Stimulated activated CD8-positive, alpha-beta memory T cell treated with anti-CD3 and anti-CD28 coated beads, Interleukin-4, amount 100 ng/mL, for 1 hour (primary cell): ENCODE measurements around the gene HOGA1.

ENCODE experiments used
- DNase-seq, 2 donors: peaks; one replicate each; pipeline ENCODE4 v3.0.0-alpha.2; 2020; ENCODE audit warnings: low read depth in 2 of 2, low spot score in 1 of 2

HOGA1 gene

DNA sequence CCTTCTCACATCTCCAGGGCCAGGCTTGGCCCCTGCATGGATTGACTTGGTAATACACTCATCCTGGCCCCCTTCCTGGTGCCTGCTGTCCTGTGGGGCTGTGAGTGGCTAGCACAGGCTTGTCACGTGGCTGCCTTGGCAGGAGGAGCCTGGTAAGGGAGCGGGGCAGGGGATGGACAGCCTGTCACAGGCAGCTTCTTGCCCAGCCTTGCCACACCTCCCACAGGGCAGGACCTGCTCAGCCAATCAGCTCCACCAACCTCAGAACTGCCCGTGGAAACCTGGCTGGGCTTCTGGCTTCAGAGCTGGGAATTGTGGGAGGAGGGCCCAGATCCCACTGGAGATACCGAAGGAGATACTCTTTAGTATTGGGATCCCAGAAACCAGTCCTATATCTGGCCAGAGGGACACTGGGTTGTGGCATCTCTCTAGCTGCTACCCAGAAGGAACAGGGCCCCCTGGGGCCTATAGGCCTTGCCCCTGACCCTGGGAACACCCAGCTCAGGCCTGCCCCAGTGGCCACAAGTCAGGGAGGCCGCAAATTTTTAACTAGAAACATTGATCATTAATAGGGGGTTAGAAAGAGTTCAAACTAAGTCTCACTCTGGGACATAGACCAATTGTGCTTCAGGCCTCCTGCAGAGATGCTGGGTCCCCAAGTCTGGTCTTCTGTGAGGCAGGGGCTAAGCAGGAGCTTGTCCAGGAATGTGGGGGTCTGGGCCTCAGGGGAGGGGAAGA, at the start of gene HOGA1:
TSS of gene HOGA1 (plus strand) at position 330 of the 738 bp plus-strand sequence. CDS start at position 645, 315 bp downstream.
- DNase-seq, result no peak

DNA sequence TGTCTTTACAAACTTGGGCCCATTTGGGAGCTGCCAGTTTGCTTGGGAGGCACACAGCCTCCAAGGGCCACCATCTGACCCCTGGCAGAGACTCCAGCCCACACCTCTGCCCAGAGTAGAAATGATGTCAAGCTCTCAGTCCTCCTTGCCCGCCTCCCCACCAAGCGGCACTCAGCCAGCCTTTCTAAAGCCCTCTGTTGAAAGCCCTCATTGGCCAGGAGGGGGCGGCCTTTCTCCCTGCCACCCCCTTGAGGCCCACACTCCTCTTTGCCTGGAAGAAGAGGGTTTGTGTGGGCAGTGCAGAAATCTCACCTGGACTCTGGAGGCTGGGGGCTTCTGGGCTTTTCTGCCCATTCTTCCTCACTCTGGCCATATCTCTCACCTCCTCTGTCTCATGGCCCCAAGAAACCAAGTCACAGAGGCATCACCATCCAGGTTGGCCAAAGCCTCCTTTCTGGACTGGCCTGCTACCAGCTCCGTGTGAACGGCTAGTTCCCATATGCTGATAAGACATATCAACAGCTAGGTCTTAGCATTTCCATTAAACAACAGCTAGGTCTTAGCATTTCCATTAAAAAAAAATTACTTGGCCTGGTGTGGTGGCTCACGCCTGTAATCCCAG, 49.3 kb upstream of the HOGA1 start:
- DNase-seq, result no peak

DNA sequence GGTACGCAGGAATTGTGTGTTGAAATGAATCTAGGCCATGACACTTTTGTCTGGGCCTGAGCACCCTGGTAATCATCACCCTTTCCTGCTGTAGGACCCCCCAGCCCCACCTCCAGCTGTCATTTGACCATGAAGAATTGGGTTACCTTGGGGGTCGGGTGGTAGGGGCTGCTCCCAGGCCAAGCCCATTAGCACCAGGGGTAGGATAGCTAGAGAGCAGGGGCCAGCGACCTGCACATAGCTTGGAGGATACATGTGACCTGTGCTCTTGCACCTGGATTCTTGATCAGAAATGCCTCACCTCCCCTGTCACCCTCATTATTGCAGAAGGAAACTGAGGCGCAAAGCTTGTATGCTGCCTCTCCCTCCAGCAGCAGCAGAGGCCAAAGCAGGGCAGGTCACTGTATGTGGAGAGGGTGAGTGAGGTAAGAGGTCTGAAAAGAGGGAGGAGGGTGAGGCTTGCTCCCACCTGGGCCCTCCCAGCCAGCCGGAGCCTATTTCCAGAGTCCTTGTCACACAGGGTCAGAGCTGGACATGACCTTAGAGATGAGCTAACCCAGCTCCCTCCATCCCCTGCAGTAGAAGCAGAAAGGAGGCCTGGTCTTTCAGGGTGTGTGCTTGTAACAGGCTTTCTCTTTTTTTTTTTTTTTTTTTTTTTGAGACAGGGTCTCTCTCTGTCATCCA, 46.9 kb upstream of the HOGA1 start:
- no peak for DNase-seq

DNA sequence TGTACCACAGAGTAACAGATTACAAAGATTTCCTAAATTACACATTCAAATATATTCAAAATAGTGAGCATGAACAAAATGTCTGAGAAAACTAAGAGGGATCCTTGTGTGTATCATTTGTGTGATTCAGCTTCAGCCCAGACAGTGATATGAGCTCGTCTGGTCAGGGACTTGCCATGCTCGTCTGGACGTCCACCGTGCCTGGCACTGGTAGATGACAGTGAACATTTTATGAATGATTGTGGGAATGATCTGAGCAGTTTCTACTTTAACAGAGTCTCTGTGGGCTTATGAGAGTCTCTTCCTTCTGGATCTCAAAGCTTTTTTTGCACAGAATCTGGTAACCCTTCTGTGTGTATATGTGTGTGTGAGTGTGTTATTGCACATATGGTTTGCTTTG, 45.8 kb upstream of the HOGA1 start:
- DNase-seq, result no peak

DNA sequence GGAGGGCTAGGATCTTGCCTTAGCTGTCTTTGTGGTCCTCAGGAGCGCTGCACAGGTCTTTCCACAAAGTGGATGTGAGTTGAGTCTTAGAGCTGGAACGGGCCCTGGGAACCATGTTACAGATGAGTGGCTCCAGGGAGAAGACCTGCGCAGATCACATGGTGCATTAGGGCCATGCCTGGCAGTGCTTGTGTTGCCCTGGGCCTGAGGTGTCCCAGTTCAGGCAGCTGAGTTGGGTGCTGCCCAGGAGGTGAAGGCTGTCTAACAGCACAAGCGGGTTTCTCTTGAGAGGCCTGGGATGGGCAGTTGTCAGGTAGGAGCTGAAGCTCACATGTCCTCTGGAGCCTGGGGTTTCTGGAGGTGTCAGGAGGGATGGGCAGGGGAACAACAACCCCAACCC, 45.4 kb upstream of the HOGA1 start:
- DNase-seq, result no peak

DNA sequence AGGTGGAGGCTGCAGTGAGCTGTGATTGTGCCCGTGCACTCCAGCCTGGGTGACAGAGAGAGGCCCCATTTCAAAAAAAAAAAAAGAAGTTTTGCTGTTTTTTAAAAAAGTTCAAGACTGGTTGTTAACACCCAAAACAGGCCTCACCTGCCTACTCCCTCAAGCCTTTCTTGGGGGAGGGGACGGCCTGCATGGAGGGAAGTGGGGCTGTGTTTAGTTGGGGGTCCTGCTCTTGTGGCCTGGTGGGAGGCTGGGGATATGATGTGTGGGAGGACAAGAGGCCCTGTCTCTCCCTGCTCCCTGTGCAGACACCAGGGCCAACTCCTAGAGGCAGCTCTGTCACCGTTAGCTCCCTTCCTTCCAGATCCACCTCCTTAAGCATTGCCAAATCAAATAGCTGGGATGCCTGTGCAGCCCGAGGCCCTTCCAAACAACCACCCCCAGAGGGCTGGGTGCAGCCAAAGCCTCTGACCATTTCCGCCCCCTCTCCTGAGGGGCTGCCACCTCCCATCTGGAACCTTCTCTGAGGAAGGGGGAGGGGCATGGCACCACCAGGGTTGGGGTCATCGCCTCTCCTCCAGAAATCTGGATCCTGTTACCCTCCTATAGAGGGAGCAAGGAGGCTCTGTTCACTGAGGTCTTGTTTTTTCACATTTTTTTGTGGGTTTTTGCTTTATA, 44.5 kb upstream of the HOGA1 start:
- no peak for DNase-seq

DNA sequence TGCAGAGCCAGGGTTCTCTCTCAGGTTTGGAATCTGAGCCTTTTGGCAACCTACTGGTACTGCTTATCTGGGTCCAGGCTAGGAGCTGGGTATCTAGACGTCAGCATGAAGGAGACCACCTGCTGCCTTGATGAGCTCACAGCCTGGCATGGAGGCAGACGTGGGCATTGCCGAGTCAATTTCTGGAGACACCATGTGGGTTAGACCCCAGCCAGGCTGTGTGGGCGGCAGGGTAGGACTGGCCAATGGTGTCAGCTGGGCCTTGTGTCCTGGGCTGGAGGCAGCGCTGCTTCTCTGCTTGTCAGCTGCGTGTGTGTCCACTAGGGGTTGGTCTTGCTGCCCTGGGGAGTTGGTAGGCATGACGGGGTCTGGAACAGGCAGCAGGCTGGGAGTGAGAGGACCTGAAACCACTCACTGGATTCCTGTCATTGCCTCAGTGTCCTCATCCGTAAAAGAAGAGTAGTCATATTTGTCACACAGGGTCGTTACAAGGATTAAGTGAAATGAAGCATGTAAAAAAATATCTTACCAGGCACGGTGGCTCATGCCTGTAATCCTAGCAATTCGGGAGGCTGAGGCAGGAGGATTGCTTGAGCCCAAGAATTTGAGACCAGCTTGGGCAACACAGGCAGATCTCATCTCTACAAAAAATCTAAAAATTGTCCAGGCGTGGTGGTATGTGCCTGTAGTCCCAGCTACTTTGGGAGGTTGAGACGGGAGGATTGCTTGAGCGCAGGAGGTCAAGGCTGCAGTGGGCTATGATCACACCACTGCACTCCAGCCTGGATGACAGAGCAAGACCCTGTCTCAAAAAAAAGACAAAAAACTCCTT, 43.3 kb upstream of the HOGA1 start:
- DNase-seq, result no peak

DNA sequence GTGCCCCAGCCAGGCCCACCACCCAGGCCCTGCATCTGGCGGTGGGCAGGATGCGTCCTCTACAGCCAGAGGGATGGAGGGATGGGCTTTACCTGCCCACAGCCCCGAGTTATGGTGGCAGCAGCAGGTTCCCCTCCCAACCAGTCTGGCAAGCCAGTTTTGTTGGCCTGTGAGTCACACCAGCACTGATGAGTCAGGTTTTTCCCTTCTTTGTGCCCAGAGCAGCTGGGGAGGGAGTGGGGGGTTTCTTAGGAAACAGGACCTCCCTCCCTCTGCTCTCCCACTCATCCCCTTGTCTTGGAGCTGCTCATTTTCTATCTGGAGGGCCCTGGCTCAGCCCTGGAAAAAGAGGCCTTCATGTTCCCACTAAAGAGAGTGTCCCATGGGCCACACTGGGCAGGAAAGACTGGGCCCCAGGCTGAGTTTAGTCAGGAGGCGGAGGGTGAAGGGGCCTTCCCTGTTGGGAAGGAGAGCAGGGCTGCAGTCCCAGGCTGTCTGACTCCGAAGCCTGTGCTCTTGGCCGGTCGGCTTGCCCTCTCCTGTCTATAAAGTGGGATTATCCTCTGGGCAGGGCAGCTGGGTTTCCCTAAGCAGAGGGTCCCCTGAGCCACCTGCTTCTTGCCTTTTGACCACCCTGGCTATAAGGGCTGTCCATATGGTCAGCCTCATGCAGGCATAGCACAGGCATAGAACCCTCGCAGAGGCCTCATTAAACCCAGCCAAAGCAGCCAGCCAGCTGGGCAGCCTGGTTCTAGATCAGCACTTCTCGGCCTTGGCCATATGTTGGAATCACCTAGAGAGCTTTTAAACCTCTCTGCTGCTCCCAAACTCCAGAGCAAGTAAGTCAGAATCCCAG, 41.8 kb upstream of the HOGA1 start:
- no peak for DNase-seq

DNA sequence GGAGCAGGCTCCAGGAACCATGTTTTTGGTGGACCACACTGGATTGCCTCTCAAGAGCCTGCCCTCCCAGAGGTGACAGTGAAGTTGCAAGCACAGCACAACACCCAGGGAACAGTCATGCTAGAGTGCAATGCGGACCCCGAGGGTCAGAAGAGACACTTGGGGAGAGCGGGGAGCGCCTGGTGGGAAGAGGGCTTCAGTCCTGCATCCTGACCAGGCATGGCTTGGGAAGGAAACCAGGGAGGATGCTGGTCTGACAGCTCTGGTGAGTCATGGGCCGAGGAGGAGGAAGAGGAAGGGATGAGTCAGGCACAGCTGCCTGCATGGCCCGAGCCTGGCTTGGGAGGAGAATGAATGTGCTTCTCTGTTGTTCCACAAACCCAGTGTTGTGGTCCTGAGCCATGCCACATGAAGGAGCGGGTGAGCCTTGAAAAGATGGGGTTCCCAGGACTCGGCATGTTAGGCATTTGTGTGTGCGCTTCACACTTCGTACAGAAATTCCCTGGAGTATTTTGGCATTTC, 41.1 kb upstream of the HOGA1 start:
- DNase-seq, result no peak

DNA sequence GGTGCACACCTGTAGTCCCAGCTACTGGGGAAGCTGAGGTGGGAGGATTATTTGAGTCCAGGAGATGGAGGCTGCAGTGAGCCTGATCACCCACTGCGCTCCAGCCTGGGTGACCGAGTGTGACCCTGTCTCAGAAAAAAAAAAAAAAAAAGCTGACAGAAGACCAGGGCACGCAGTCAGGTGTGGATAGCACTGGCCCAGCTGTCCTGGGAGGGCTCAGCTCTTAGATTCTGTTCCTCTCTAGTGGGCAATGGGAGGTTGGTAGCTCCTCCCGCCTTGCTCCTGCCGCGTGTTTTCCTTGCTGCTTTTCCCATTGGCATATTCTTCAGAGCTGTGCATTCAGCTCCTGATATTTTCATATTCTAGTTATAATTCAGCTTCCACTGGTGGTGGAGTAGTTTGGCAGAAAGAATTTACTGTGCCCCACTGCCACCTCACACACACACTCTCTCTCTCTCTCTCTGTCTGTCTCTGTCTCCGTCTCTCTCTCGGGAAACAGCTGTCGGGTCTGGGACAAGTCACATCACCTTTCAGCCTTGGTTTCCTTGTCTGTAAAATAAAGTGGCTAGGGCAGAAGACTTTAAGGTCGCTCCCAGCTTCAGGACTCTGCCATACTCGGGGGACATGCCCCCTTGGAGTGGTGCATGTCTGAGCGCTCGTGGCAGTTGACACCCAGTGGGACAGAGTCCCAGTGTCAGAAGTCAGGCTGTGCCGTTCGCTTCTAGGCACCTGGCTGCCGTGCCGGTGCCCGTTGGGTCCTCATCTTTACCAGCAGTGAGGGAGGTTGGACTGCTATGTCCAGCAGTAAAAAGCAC, 37.5 kb upstream of the HOGA1 start:
- no peak for DNase-seq

DNA sequence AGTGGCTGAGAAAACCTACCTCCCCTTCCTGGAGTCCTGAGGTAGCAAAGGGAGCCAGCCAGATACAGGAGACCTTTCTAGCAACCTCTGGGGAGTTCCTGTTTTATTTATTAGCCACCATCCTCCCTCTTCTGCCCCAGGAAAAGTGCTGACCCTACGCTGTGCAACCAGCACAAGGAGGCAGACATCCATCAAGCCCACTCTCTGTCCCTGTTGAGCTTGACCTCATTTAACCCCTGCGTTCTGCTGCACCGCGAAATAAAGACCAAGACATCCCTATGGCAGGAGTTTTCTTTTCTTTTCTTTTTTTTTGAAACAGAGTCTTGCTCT, 37.0 kb upstream of the HOGA1 start:
- DNase-seq, result no peak

DNA sequence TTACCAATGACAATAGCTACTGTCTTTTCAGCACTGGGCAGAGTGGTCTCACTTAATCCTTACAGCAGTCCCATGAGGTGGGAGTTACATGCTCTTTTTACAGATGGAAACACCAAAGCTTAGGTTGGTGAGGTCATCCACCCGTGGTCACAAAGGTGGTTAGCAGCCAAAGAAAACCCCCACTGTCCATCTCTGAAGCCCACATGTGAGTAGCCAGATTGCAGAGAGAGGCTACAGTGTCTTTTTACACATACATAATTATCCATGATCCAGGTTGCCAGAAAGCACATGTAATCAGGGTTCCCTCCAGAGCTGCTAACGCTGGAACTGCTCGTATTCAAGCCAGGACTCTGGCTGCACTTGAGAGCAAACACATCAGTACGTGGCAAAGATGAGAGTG, 36.2 kb upstream of the HOGA1 start:
- DNase-seq, result no peak

DNA sequence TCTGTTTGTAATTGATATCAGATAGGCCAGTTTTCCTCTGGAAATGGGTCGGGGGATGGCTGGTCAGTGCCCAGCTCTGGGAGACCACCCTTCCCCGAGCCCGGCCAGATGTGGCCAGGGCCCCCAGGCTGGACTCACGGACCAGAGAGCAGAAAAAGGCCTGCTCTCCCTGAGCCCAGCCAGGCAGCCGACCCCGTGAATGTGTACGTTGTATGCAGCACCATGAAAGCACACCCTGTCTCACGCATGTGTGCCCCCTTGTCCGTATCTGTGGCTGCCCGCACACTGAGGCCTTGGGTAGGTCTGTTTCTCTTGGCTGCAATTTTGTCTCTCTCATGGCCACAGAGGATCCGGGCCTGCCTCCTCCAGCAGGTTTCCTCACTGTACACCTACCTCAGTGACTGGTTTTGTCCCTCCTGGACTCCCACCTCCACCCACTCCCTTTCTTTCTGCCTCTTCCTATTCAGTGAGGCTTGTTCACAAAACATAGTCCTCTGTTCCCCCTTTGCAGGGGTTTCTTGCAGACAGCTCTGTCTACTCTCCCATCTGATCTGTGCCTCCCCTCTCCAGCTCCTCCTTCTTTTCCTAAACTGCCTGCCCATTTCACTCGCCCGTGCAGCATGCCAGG, 35.2 kb upstream of the HOGA1 start:
- DNase-seq, result no peak

DNA sequence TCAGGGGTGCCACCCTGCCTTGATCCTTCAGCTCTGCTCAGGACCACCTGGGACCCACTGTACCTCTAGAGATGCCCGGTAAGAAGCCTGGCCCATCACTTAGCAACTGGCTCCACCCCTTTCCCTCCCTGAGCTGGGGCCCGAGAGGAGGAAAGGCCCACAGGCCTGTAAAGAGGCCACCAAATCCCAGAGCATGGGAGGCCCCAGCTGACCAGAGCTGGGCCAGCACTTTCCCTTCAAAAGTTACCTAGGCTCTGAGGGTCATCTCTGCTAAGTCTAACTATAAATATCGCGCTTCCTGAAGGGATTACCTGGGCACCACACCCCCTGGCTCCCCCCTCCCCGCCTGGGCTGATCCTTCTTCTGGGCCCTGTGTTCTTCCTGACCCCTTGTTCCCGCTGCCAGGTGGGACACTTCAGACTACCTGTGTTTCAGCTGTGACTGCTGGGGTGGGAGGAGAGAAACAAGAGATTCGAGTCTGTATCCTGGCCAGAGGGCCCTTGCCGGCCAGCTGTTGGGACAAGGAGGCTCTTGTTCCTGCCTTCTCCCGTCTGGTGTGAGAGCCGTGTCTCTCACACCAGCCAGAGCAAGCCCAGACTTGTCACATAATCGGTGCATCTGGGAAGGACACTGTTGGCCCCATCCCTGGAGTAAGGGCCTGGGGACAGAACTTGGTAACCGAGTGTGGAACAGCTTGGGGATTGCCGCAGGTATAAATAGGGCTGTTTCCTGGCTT, 34.4 kb upstream of the HOGA1 start:
- no peak for DNase-seq

DNA sequence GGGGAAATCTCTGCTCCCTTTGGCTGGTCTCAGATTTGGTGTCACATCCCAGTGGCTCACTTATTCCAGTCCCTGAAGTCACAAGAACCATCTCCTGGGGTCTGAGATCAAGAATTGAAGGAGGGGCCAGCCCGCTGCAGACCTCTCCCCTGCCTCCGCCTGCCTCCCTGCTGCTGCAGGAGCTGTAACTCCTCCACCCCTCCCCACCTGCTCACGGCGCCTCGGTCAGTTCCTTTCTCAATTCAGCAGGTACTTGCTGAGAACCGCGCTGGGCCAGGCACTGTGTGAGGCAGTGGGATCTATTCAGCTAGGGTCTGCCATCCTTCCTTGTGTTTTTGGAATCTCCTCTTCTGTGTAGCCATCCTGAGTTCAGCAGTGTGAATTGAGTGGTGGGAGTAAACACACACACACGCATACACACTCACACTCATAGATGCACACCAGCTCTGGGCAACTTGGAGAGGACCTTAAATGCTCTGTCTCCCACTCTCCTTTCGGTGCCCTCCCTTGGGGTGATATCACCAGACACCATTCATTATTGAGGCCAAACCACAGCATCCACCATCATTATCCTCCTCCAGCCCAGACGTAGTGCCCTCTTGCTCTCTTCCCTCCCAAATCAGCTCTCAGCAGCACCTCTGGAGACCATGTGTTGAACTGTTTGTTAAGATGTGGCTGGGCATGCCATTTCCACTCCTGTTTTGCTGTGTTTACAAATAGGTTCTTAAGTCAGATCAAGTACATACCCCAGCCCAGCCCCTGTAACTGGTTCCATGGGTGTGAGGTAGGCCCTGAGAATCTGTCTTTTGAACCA, 33.6 kb upstream of the HOGA1 start:
- no peak for DNase-seq

DNA sequence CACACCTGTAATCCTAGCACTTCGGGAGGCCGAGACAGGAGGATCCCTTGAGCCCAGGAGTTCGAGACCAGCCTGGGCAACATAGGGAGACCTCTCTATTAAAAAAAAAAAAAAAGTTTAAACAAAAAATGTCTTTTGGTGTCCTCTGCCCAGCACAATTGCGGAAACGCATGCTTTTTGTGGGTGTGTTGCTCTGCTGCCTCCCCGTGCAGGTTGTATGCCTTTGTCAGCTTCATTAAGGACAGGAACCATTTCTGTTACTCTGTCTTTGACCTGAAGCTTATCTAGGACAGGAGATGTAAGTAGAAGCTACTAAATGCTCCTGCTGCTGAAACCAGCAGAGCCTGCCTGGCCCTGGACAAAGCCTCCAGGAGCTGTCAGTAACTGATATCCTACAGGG, 32.9 kb upstream of the HOGA1 start:
- DNase-seq, result no peak

DNA sequence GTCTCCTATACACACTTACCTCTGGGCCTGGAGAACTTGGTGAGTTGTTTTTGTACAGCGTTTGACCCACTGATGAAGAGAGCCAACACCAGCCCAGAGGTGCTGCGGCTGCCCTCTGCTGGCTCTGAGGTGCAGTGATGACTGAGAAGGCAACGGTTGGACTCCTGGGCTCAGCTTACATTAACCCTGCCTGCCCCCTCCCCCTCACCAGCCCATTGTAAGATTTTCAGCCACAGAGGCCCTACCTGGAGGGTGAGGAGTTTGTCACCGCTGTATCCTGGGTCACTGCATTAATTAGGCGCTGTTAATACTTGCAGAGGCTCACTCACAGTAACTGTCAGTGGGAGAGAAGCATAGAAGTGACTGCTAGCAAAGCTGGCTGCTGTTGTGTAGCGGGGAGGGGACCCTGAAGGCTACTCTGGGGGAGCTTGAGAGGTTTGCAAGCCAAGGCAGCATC, 30.6 kb upstream of the HOGA1 start:
- DNase-seq, result peak; percentile 25 to 35
